Brain microvascular endothelial cell (primary cell): ENCODE data around the gene FNDC3B.
"Not testable (repeated sequence)": the region's sequence is repeated elsewhere in the genome, so short reads cannot be mapped to it uniquely, and the experiment has no call there.

Experiments
- DNase-seq: peaks from one replicate; pipeline ENCODE4 v3.0.0-alpha.2; 2020
- H3K27ac ChIP-seq: fragments of 250-450 bp; sonication (Bioruptor Pico); 2 replicates; pipeline ENCODE4 v1.5.1; 2020; ENCODE audit warnings: mild to moderate bottlenecking, moderate library complexity
- H3K27me3 ChIP-seq: fragments of 250-450 bp; sonication (Bioruptor Pico); replicated peaks from 2 replicates; pipeline ENCODE4 v1.5.1; 2020; ENCODE audit warnings: mild to moderate bottlenecking
- H3K36me3 ChIP-seq: fragments of 250-450 bp; sonication (Bioruptor Pico); replicated peaks from 2 replicates; pipeline ENCODE4 v1.5.1; 2020; ENCODE audit warnings: mild to moderate bottlenecking
- H3K4me3 ChIP-seq: 2 replicates; pipeline ENCODE4 v1.5.1; 2011; ENCODE audit warnings: low read depth, mild to moderate bottlenecking, control low read depth, low read length, moderate library complexity
- in situ Hi-C: cut with HindIII; loops from 2 replicates; pipeline ENCODE4 v1.10.0; 2017; ENCODE audit warnings: low sequenced_read_pairs, low pct_ligation_motif_present
- TF ChIP-seq, protein P1 (sequence below): IDR thresholded peaks from 2 replicates; pipeline ENCODE4 v1.5.1; 2011; ENCODE audit warnings: low read depth, mild to moderate bottlenecking, moderate library complexity, low read length, control low read depth, inconsistent platforms; ENCODE audit errors: missing control alignments

FNDC3B gene

DNA sequence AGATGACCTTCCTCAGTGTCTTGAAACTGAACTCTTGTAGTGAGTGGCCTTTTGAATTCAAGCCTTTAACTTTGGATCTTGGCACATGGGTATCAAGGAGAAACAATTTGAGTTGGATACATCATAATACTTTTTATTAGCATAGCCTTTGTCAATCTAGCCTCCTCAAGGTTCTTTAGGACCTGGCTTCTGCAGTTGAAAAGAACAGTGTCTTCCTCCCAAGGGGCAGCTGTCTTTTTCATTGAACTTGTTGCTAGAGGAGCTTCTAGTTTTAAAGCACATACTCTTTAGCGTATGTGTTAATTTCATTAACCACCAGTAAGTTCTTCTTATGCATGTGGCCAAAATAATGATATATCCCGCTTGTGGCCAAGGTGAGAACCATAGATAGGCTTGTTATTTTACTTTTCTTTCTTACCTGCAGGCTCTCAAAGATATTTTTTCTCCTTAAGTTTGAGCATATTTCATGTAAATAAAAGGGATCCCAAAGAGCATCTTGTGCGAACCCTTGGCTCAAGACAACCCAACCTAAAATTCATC, 325.7 kb downstream of the FNDC3B start:
- no peak overlapping the region for H3K4me3 ChIP-seq
- in situ Hi-C loops = loop anchor here (25.0 kb wide), 1 partner anchor 297 kb away; no protein-coding TSS in a partner anchor
- DNase-seq = no peak
- H3K27ac ChIP-seq = no peak overlapping the region
- TF ChIP-seq, protein P1, sequence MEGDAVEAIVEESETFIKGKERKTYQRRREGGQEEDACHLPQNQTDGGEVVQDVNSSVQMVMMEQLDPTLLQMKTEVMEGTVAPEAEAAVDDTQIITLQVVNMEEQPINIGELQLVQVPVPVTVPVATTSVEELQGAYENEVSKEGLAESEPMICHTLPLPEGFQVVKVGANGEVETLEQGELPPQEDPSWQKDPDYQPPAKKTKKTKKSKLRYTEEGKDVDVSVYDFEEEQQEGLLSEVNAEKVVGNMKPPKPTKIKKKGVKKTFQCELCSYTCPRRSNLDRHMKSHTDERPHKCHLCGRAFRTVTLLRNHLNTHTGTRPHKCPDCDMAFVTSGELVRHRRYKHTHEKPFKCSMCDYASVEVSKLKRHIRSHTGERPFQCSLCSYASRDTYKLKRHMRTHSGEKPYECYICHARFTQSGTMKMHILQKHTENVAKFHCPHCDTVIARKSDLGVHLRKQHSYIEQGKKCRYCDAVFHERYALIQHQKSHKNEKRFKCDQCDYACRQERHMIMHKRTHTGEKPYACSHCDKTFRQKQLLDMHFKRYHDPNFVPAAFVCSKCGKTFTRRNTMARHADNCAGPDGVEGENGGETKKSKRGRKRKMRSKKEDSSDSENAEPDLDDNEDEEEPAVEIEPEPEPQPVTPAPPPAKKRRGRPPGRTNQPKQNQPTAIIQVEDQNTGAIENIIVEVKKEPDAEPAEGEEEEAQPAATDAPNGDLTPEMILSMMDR = no peak
- H3K27me3 ChIP-seq = no peaks in the 10 kb centered on the region
- peaks cover 67% of the 10 kb centered on the region for H3K36me3 ChIP-seq

DNA sequence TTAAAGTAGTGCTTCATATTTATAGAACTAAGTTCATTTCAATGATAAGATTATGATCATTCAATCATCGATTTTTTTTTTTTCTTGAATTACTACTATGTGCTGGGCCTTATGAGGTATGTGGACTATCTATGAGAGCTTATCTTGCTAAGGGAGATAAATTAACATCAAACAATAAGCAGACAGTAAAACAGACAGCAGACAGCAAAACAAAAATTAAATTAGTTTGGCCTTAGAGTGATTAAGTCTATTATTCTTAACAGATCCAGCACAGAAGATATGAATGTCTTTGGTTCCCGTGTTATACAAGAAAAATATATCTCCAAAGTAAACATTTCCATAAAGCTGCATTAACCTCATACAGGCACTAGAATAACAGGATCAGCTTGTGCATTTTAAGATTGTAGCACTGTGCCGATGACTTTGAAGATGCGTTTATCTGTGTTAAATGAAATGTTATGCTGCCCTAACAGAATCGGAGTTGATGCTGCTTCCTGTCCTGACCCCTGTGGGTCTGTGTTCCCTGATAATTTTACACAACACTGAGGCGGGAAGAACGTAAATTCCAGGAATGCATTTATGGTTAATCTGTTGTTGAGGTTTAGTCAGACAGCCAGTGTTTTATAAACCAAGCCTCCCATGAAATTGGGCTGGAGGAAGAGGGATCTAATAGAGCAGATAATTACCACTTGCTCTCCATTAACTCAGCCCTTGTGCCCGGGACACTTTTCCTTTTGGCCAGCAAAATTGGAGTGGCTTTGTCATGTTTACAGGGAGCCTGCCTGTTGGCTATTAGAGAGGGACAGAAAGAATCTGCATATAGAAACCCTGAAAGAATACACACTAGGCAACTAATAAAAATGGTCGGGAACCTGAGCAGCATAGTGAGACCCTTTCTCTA, 328.1 kb downstream of the FNDC3B start:
- Histone ChIP-seq H3K27ac (peak overlapping the region; percentile 16), H3K4me3 (no peak overlapping the region), H3K27me3 (no peaks in the 10 kb centered on the region), H3K36me3 (peaks cover 66% of the 10 kb centered on the region)
- TF ChIP-seq, protein P1 = no peak
- peak; percentile 57 for DNase-seq
- in situ Hi-C loops = loop anchor here (25.0 kb wide), 1 partner anchor 295 kb away; no protein-coding TSS in a partner anchor

DNA sequence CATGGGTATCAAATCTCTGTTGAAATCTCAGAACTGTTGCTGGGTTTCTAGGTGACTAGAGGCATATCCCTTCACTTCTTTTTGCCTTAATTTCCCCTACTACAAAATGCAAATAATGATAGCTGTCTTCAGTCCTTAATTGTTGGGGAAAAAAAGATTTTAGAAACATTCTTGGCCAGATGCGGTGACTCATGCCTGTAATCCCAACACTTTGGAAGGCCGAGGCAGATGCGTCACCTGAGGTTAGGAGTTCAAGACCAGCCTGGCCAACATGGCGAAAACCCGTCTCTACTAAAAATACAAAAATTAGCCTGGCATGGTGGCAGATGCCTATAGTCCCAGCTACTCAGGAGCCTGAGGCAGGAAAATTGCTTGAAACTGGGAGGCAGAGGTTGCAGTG, 329.2 kb downstream of the FNDC3B start:
- not testable (repeated sequence) for H3K4me3 ChIP-seq, H3K27me3 ChIP-seq
- Histone ChIP-seq H3K27ac (peak overlapping the region; percentile 27), H3K36me3 (peaks cover 64% of the 10 kb centered on the region)
- DNase-seq = peak; percentile 33
- in situ Hi-C loops = loop anchor here (25.0 kb wide), 1 partner anchor 294 kb away; no protein-coding TSS in a partner anchor

GRCh38 chr3:172369590-172370259, 330.3 kb downstream of the FNDC3B start:
- Histone ChIP-seq H3K27me3 (no peaks in the 10 kb centered on the region), H3K27ac (no peak overlapping the region), H3K4me3 (no peak overlapping the region), H3K36me3 (peaks cover 66% of the 10 kb centered on the region)
- TF ChIP-seq, protein P1 = no peak
- DNase-seq = no peak
- in situ Hi-C loops = loop anchor here (25.0 kb wide), 1 partner anchor 293 kb away; no protein-coding TSS in a partner anchor

DNA sequence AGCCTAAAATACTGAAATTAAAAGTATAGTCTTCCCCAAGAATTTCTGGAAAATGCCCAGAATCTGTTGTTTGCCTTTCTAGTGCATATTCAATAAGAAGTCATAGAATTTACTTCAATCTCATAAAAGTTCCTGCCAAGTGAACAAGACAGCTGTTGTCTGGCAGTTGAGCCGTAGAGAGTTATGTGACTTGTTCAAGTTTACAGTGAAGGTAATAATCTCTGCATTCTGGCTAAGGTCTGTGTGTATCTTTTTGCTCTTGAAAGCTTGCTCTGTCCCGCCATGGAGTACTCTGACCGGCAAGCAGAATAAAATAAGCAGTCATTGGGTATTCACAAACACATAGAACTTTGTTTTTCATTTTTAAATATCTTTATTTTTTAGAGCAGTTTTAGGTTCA, 331.0 kb downstream of the FNDC3B start:
- Histone ChIP-seq H3K27ac (no peak overlapping the region), H3K36me3 (peaks cover 66% of the 10 kb centered on the region), H3K27me3 (no peaks in the 10 kb centered on the region), H3K4me3 (no peak overlapping the region)
- DNase-seq = no peak
- in situ Hi-C loops = loop anchor here (25.0 kb wide), 1 partner anchor 292 kb away; no protein-coding TSS in a partner anchor
- TF ChIP-seq, protein P1 = no peak

DNA sequence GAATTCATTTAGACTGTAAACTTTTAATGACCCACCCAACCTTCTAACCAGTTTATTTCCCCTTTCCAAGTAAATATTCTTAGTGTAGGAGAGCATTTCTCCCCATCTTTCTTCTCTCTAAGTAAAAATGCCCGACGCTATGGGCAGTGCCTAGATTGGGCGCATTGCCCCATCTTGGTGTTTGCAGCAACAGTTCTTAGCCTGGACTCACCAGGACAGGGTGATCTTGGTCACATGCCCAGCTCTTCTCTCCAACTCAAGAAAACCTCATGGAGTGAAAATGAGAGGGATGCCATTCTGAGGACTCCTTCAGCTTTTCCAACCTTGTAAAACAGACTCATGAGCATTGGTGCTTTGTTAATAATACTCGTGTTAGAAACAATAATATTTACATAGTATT, 332.2 kb downstream of the FNDC3B start:
- no peak for DNase-seq
- TF ChIP-seq, protein P1 = no peak
- no peak overlapping the region for H3K27ac ChIP-seq
- no peak overlapping the region for H3K4me3 ChIP-seq
- peaks cover 64% of the 10 kb centered on the region for H3K36me3 ChIP-seq
- H3K27me3 ChIP-seq = no peaks in the 10 kb centered on the region
- in situ Hi-C loops = loop anchor here (25.0 kb wide), 1 partner anchor 291 kb away; no protein-coding TSS in a partner anchor
